K562 treated with DMSO at 1 percent for 24 hours (cell line): ENCODE measurements around the gene OR9Q2. TPM values are rescaled to one million over a fixed set of nuclear protein-coding genes. Genes with fewer than 3 reads are reported as not detected.

Experiments used
- total RNA-seq: library from RNA; unstranded; fragments of 300-600 nt; gene quantifications from 2 replicates; pipeline ENCODE4 v1.2.3, GENCODE V29; 2022; ENCODE audit warnings: low read depth; ENCODE audit not compliant: insufficient read depth

OR9Q2 gene
- not detected in 2 replicates for total RNA-seq

GRCh38 chr11:58188770-58189169 lies at the start of gene OR9Q2:
Gene OR9Q2, plus strand, starts transcription at chr11:58189070. Its CDS starts 1,421 bp downstream, at chr11:58190491.

GRCh38 chr11:58204042-58204441 lies 15.2 kb downstream of the OR9Q2 start, which contains the start of gene OR1S2:
Gene OR1S2, minus strand, starts transcription at chr11:58204142. Its CDS starts 0 bp downstream, at chr11:58204142.

GRCh38 chr11:58212420-58212819 lies 23.6 kb downstream of the OR9Q2 start, which contains the start of gene OR1S1:
Gene OR1S1, plus strand, starts transcription at chr11:58212720.

Other genes starting within 250 kb of the OR9Q2 start
- gene OR9Q1, start 165.2 kb upstream of the OR9Q2 start, total RNA-seq = not detected in 2 replicates
- not detected in 2 replicates for gene OR6Q1, start 158.1 kb upstream of the OR9Q2 start, total RNA-seq
- gene OR9I1, start 63.5 kb upstream of the OR9Q2 start, total RNA-seq = not detected in 2 replicates
- gene OR1S2, start 15.1 kb downstream of the OR9Q2 start, total RNA-seq = not detected in 2 replicates
- not detected in 2 replicates for gene OR1S1, start 23.6 kb downstream of the OR9Q2 start, total RNA-seq
- not detected in 2 replicates for gene OR10Q1, start 39.8 kb downstream of the OR9Q2 start, total RNA-seq
- gene OR10W1, start 79.2 kb downstream of the OR9Q2 start, total RNA-seq = not detected in 2 replicates
- not detected in 2 replicates for gene OR5B17, start 170.0 kb downstream of the OR9Q2 start, total RNA-seq
- not detected in 2 replicates for gene OR5B3, start 217.8 kb downstream of the OR9Q2 start, total RNA-seq
- gene OR5B2, start 239.1 kb downstream of the OR9Q2 start, total RNA-seq = not detected in 2 replicates